Smooth muscle cell of bladder (primary cell): ENCODE data around the gene TBC1D9. TPM values are rescaled to one million over a fixed set of nuclear protein-coding genes. Genes with fewer than 3 reads are reported as not detected.

Experiments used
- total RNA-seq: library from RNA; depleted of rRNA; stranded (reverse); fragments of >200 nt; gene quantifications from 2 replicates; pipeline ENCODE4 v1.2.3, GENCODE V29; 2014

Gene TBC1D9
- 26.5 and 30.0 TPM in 2 replicates for total RNA-seq

DNA sequence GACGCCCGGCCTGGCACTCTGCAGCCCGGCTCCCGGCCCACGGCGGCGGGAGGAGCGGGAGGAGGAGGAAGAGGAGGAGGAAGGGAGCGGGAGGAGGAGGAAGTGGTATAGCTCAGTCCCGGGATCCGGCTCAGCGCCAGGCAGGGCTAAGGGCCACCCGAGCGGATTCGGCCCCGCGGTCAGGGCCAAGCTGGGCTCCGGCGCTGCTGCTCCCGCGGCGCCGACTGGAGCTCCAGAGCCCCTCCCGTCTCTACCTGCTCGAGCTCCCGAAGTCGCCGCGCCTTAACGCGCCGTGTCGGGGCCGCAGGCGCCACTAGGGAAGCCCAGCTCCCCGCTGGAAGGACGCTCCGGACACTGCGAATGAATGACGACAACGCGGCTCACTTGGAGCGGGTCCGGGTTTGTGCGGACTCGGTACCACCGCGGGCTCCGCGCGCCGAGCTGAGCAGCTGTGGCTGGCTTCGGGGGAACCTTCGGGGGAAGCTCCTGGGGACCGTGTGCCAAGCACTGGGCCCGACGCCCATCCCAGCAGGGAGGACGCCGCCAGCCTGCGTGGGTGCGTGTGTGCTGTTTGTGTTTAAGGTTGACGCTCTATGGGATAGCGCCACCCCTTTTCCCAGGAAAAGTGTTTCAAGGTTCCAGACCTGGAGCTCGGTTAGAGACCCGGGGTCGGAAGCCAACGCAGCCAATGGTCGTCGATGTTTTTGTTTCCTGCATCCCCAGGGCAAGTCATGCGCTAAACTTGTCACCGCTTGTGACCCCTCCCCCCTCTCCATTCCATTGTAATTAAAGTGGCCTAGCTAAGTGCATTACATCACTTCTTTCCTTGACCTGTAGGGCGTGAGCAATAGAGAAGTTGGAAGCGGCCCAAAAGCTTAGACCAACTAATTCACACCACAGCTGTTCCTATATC is at the start of gene TBC1D9:
TBC1D9 (minus strand) TSS at position 67 of the 913 bp plus-strand sequence. CDS start 340 bp downstream, outside the sequence.

Other genes with a start within 250 kb of the TBC1D9 start
- 24.5 and 25.3 TPM in 2 replicates for gene ELMOD2, start 232.2 kb downstream of the TBC1D9 start, total RNA-seq
- gene UCP1, start 187.4 kb downstream of the TBC1D9 start, total RNA-seq, result not detected in 2 replicates